Sigmoid colon (tissue), 7 donors: ENCODE results near the gene DYNLT4. TPM values are rescaled to one million over a fixed set of nuclear protein-coding genes. Genes with fewer than 3 reads are reported as not detected.

ENCODE experiments used
- DNase-seq: peaks from one replicate; pipeline ENCODE4 v3.0.0-alpha.2; 2019
- H3K27ac ChIP-seq, 4 donors: fragments of 200-600 bp; sonication (generic); one replicate each; pipeline ENCODE4 v1.5.1; 2016 to 2019; ENCODE audit warnings: mild to moderate bottlenecking in 1 of 4
- H3K27me3 ChIP-seq, 3 donors: fragments of 200-600 bp; sonication (generic); one replicate each; pipeline ENCODE4 v1.5.1; 2019; ENCODE audit warnings: mild to moderate bottlenecking in 1 of 3
- H3K36me3 ChIP-seq, 4 donors: fragments of 200-600 bp; sonication (generic); one replicate each; pipeline ENCODE4 v1.5.1; 2016 to 2019
- H3K4me1 ChIP-seq, 4 donors: fragments of 200-600 bp; sonication (generic); one replicate each; pipeline ENCODE4 v1.5.1; 2017 to 2019
- H3K4me3 ChIP-seq, 4 donors: fragments of 200-600 bp; sonication (generic); one replicate each; pipeline ENCODE4 v1.5.1; 2017 to 2019; ENCODE audit warnings: mild to moderate bottlenecking in 2 of 4, moderate library complexity in 1 of 4
- H3K9me3 ChIP-seq, 4 donors: fragments of 200-600 bp in 3 of 4; sonication (generic) in 3 of 4; one replicate each; pipeline versions ENCODE4 v1.5.1 to v1.6.1; 2013 to 2019
- EP300 ChIP-seq, 4 donors: sonication (generic); formaldehyde crosslinking; IDR thresholded peaks; one replicate each; pipeline ENCODE4 v1.6.1; 2017; ENCODE audit warnings: antibody characterized with exemption in 4 of 4
- POLR2A ChIP-seq, 2 donors: fragments of 450-650 bp; IDR thresholded peaks; one replicate each; pipeline ENCODE4 v1.6.1; 2016; ENCODE audit warnings: antibody characterized with exemption in 2 of 2, mild to moderate bottlenecking in 2 of 2, moderate library complexity in 2 of 2
- POLR2AphosphoS5 ChIP-seq, 4 donors: sonication (generic); formaldehyde crosslinking; IDR thresholded peaks; one replicate each; pipeline ENCODE4 v1.6.1; 2017; ENCODE audit warnings: antibody characterized with exemption in 4 of 4
- WGBS, 2 donors: extraction: QIAGEN DNeasy Blood & Tissue Kit; methylation state at CpG; one replicate each; pipeline ENCODE4 v1.1.7; 2013; 5-methylcytosine and 5-hydroxymethylcytosine counted together
- intact Hi-C: fragments of 100-400 bp; cut with DNase I; formaldehyde crosslinking; loops from one replicate; pipeline ENCODE4 v1.15.1; 2023
- polyA plus RNA-seq, 3 donors: library from polyadenylated mRNA; stranded (reverse); fragments of 200-250 nt; gene quantifications; one replicate each; pipeline ENCODE4 v1.2.3, GENCODE V29; 2013
- total RNA-seq, 4 donors: library from RNA; depleted of rRNA; stranded (reverse); fragments of >200 nt; gene quantifications; one replicate each; pipeline ENCODE4 v1.1.0, GENCODE V29; 2016
- TF ChIP-seq, protein P1 (sequence below), 4 experiments: fragments of 450-650 bp in 3 of 4; fragments of 200-600 bp in 1 of 4; IDR thresholded peaks; one replicate each; pipeline ENCODE4 v1.5.1; 2016 to 2019; ENCODE audit warnings: antibody characterized with exemption in 4 of 4, mild to moderate bottlenecking in 3 of 4, moderate library complexity in 2 of 4
- donor health status: healthy with polysubstance abuse.
- donor health status: Bipolar disorder and iron deficiency.
- donor health status: healthy.

Gene DYNLT4
- total and polyA plus RNA-seq, 7 donors: 0.20 to 1.1 TPM; not detected in 5

DNA sequence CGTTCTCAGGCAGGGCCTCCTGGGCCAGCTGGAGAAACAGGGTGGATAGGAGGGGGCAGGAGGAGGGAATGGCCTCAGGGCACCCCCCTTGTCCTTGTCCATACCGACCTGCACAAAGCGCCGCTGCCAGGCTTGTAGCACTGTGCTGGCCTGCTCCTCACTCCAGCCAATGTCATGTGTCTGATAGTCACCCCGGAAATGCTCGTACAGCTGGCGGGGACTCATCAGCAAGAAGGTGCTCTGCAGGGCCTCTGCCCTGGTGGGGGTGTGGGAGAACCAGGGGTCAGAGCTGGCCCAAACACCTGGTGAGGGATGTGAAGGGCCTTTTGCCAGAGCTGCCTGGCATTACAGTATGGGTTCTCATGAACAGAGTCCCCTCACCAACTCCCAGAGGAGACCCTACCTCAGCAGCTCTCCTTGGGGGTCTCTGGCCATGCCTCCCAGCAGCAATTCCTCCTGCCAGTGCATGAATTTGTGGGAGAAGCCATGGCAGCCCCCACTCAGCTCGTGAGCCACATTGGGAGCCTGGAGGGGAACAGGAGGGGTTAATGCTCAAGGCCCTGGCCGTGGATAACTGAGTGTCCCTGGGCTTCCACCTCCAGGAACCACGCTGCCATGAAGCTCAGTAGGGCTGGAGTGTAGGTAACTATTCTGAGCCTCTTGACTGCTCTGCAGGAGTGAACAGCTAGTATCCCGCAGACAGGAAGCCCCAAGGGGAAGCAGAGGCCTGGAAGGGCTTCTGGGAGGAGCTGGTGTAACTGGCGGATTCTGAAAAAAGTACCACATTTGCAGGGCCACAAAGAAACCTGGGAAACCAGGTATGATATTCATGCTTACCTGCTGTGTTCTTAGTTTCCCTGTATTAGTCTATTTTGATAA lies 22.6 kb upstream of the DYNLT4 start:
- Histone ChIP-seq H3K27ac (no peak overlapping the region), H3K4me3 (no peak overlapping the region), H3K9me3 (no peaks in the 10 kb centered on the region), H3K27me3 (no peaks in the 10 kb centered on the region), H3K36me3 (peaks cover 0 to 3% (median 0%) of the 10 kb centered on the region in 4 donors), H3K4me1 (no peaks in the 10 kb centered on the region)
- intact Hi-C loops: no loop called here
- TF ChIP-seq, protein P1, sequence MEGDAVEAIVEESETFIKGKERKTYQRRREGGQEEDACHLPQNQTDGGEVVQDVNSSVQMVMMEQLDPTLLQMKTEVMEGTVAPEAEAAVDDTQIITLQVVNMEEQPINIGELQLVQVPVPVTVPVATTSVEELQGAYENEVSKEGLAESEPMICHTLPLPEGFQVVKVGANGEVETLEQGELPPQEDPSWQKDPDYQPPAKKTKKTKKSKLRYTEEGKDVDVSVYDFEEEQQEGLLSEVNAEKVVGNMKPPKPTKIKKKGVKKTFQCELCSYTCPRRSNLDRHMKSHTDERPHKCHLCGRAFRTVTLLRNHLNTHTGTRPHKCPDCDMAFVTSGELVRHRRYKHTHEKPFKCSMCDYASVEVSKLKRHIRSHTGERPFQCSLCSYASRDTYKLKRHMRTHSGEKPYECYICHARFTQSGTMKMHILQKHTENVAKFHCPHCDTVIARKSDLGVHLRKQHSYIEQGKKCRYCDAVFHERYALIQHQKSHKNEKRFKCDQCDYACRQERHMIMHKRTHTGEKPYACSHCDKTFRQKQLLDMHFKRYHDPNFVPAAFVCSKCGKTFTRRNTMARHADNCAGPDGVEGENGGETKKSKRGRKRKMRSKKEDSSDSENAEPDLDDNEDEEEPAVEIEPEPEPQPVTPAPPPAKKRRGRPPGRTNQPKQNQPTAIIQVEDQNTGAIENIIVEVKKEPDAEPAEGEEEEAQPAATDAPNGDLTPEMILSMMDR (IDR thresholded peaks at IDR 0.05): no peak
- DNase-seq: no peak
- WGBS, 2 donors: 82 to 90% methylated on average over 12 of the region's 12 CpGs

GRCh38 chr1:44828841-44829440 lies 21.8 kb upstream of the DYNLT4 start:
- 95% methylated on average over 15 of the region's 15 CpGs for WGBS, 2 donors
- DNase-seq: no peak
- H3K27me3 ChIP-seq: no peaks in the 10 kb centered on the region
- H3K4me3 ChIP-seq: no peak overlapping the region
- no peaks in the 10 kb centered on the region for H3K4me1 ChIP-seq
- no peaks in the 10 kb centered on the region for H3K9me3 ChIP-seq
- TF ChIP-seq POLR2A (IDR thresholded peaks at IDR 0.05) (no peak), POLR2AphosphoS5 (IDR thresholded peaks at IDR 0.05) (no peak), EP300 (IDR thresholded peaks at IDR 0.05) (no peak)
- TF ChIP-seq, protein P1 (IDR thresholded peaks at IDR 0.05): no peak
- intact Hi-C loops: no loop called here
- peaks cover 0 to 3% (median 0%) of the 10 kb centered on the region in 4 donors for H3K36me3 ChIP-seq
- H3K27ac ChIP-seq: no peak overlapping the region

- Histone ChIP-seq H3K27me3 (no peaks in the 10 kb centered on the region), H3K36me3 (peaks cover 0 to 3% (median 0%) of the 10 kb centered on the region in 4 donors), H3K9me3 (no peaks in the 10 kb centered on the region), H3K27ac (no peak overlapping the region), H3K4me1 (no peaks in the 10 kb centered on the region), H3K4me3 (no peak overlapping the region)
- DNase-seq: no peak
- TF ChIP-seq EP300 (IDR thresholded peaks at IDR 0.05) (no peak), POLR2AphosphoS5 (IDR thresholded peaks at IDR 0.05) (no peak), POLR2A (IDR thresholded peaks at IDR 0.05) (no peak)
- TF ChIP-seq, protein P1 (IDR thresholded peaks at IDR 0.05): no peak
- intact Hi-C loops: no loop called here
- 95 to 96% methylated on average over 21 of the region's 21 CpGs for WGBS, 2 donors
Observed at GRCh38 chr1:44828003-44828651, 21.0 kb upstream of the DYNLT4 start.

DNA sequence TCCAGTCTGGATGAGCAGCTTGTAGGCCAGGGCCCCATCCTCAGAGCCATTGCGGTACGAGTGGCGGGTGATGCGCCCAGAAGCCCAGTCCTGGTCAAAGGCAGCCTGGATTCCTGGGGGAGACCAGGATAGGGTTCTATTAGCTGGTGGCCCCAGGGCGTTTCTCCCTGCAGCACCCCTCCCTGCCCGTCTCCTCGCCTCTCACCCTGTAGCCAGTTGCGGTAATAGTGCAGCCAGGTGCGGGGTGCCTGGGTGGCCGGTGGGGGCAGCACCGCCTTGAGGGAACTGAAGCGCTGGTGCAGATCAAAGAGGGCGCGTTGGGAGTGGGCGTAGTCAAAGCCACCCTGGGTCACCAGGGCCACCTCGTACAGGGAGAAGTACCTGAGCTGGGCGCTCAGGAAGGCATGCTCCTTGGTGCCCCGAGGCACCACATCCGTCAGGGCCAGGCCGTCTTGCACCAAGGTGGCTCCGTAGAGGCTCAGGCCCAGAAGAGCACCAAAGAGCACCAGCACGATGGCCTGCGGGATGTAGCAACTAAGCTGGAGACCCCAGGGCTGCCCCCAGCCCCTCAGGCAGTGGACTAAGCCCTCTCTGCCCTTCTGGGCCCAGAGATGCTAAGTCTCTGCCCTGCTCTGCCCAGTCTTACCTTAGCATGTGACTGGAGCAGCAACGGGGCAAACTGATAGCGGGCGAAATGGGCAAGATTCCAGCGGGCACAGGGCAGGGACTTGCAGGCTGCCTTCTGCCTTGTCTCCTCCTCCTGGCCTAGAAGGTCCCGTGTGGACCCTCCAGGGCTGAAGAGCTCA lies 20.2 kb upstream of the DYNLT4 start:
- no peak overlapping the region for H3K4me3 ChIP-seq
- H3K36me3 ChIP-seq: peaks cover 0 to 3% (median 0%) of the 10 kb centered on the region in 4 donors
- H3K27ac ChIP-seq: no peak overlapping the region
- no peak for DNase-seq
- H3K9me3 ChIP-seq: no peaks in the 10 kb centered on the region
- H3K4me1 ChIP-seq: no peaks in the 10 kb centered on the region
- 88 to 90% methylated on average over 28 of the region's 28 CpGs for WGBS, 2 donors
- intact Hi-C loops: no loop called here
- TF ChIP-seq, protein P1 (IDR thresholded peaks at IDR 0.05): no peak
- no peak for TF ChIP-seq EP300 (IDR thresholded peaks at IDR 0.05)
- TF ChIP-seq POLR2A (IDR thresholded peaks at IDR 0.05): no peak
- no peak for TF ChIP-seq POLR2AphosphoS5 (IDR thresholded peaks at IDR 0.05)
- no peaks in the 10 kb centered on the region for H3K27me3 ChIP-seq
